HG02852 (cell line): Measurements from ENCODE around the gene COG5.

Source experiments
- ATAC-seq: cut with Tn5 transposase; IDR thresholded peaks from one replicate; pipeline ENCODE4 v1.9.1; 2021; ENCODE audit warnings: mild to moderate bottlenecking, moderate library complexity; ENCODE audit not compliant: unreplicated experiment

Gene COG5

GRCh38 chr7:107201795-107202450, 361.8 kb downstream of the COG5 start:
- ATAC-seq, result peak; percentile 44

GRCh38 chr7:107196834-107197610, 366.7 kb downstream of the COG5 start:
- no peak for ATAC-seq

GRCh38 chr7:107194052-107194451, 369.7 kb downstream of the COG5 start:
- ATAC-seq, result no peak

- ATAC-seq, result no peak
These were observed 373.6 kb downstream of the COG5 start for GRCh38 chr7:107190090-107190489.

GRCh38 chr7:107187774-107188173, 375.9 kb downstream of the COG5 start:
- ATAC-seq, result no peak

- no peak for ATAC-seq
These were observed 377.5 kb downstream of the COG5 start for GRCh38 chr7:107186240-107186639.

GRCh38 chr7:107185716-107186115, 378.0 kb downstream of the COG5 start:
- no peak for ATAC-seq

- no peak for ATAC-seq
These were observed 382.5 kb downstream of the COG5 start for GRCh38 chr7:107181172-107181571.

- no peak for ATAC-seq
These were observed 383.3 kb downstream of the COG5 start for GRCh38 chr7:107180378-107180777.

GRCh38 chr7:107179326-107180164, 384.2 kb downstream of the COG5 start:
- ATAC-seq, result no peak

- peak; percentile 59 for ATAC-seq
These were observed 389.9 kb downstream of the COG5 start for GRCh38 chr7:107173691-107174406.

GRCh38 chr7:107173191-107173590, 390.5 kb downstream of the COG5 start:
- ATAC-seq, result no peak

GRCh38 chr7:107172276-107173032, 391.3 kb downstream of the COG5 start:
- no peak for ATAC-seq

GRCh38 chr7:107171496-107171895, 392.2 kb downstream of the COG5 start:
- no peak for ATAC-seq

GRCh38 chr7:107170051-107170915, 393.4 kb downstream of the COG5 start:
- ATAC-seq, result no peak

- ATAC-seq, result peak; percentile 19
These were observed 394.3 kb downstream of the COG5 start for GRCh38 chr7:107169120-107170050.

GRCh38 chr7:107168233-107169119, 395.2 kb downstream of the COG5 start, which contains the start of gene HBP1:
TSS of gene HBP1 (plus strand) at chr7:107169003. CDS start at chr7:107179894, 10,891 bp downstream.
- peak; percentile 89 for ATAC-seq
